ENCODE results near the gene ERCC6. TPM values are rescaled to one million over a fixed set of nuclear protein-coding genes. Genes with fewer than 3 reads are reported as not detected.

Gene ERCC6
- polyA plus RNA-seq, 1 of the 3 experiments (the other 2 are of a cell fraction): 4.5 TPM

- DNase-seq: no peak
Measured at GRCh38 chr10:49478819-49479218, 60.1 kb downstream of the ERCC6 start.

More at GRCh38 chr10:49478819-49479218, 60.1 kb downstream of the ERCC6 start:
- TF ChIP-seq REST (IDR thresholded peaks at IDR 0.05; ENCODE audit: low read depth, low read length): no peak
- TF ChIP-seq ELF1 (IDR thresholded peaks at IDR 0.05): no peak
- TF ChIP-seq GABPA (IDR thresholded peaks at IDR 0.05; ENCODE audit: low read depth): no peak
- no peak for TF ChIP-seq NFIC (IDR thresholded peaks at IDR 0.05; ENCODE audit: borderline replicate concordance)
- TF ChIP-seq PBX3 (IDR thresholded peaks at IDR 0.05): no peak
- no peak for TF ChIP-seq ZBTB33 (IDR thresholded peaks at IDR 0.05; ENCODE audit: borderline replicate concordance, low read depth)
- no peak for TF ChIP-seq NRF1 (IDR thresholded peaks at IDR 0.05; ENCODE audit: low read depth, low read length)
- TF ChIP-seq TEAD4 (IDR thresholded peaks at IDR 0.05; ENCODE audit: borderline replicate concordance, insufficient read depth): no peak
- no peak for TF ChIP-seq FOSL2 (IDR thresholded peaks at IDR 0.05; ENCODE audit: borderline replicate concordance, low read depth)
- TF ChIP-seq JUND (IDR thresholded peaks at IDR 0.05): no peak
- no peak for TF ChIP-seq IRF3 (IDR thresholded peaks at IDR 0.05; ENCODE audit: low read depth, low read length)
- no peak for TF ChIP-seq RFX5 (IDR thresholded peaks at IDR 0.05; ENCODE audit: low read length)
- TF ChIP-seq POLR2AphosphoS5 (IDR thresholded peaks at IDR 0.05; ENCODE audit: low read depth, low read length): no peak
- no peak for TF ChIP-seq TCF12 (IDR thresholded peaks at IDR 0.05)
- no peak for TF ChIP-seq RAD21 (IDR thresholded peaks at IDR 0.05; ENCODE audit: low read length)
- TF ChIP-seq SMC3 (IDR thresholded peaks at IDR 0.05; ENCODE audit: low read depth, low read length): no peak
- TF ChIP-seq FOXJ3 (CRISPR knock-in tag; IDR thresholded peaks at IDR 0.05): no peak
- TF ChIP-seq TAF1 (IDR thresholded peaks at IDR 0.05; ENCODE audit: borderline replicate concordance, low read depth, low read length): no peak
- no peak for TF ChIP-seq GATA2 (CRISPR knock-in tag; IDR thresholded peaks at IDR 0.05)
- no peak for TF ChIP-seq MAX (IDR thresholded peaks at IDR 0.05; ENCODE audit: low read depth)
- Histone ChIP-seq H3K27ac (ENCODE audit: low read depth in 2 of 2, low read length in 1 of 2) (no peak overlapping the region), H3K36me3 (replicated peaks in 1 of 2; ENCODE audit: control insufficient read depth in 1 of 2, insufficient read depth in 2 of 2, low read length in 1 of 2) (peaks cover 37 to 61% of the 10 kb centered on the region in 2 experiments), H3K79me2 (ENCODE audit: insufficient read depth) (no peaks in the 10 kb centered on the region; the same call in 1 of the 2 replicates), H3K9me2 (no peaks in the 10 kb centered on the region), H3K4me1 (ENCODE audit: control insufficient read depth in 1 of 2, insufficient read depth in 2 of 2, low read depth in 1 of 2, low read length in 1 of 2) (no peaks in the 10 kb centered on the region; a peak in 2 of 4 replicates), H3F3A (replicated peaks; ENCODE audit: insufficient read depth) (no peaks in the 10 kb centered on the region), H3K27me3 (ENCODE audit: insufficient read depth) (no peaks in the 10 kb centered on the region), H3K9ac (no peak overlapping the region), H3K4me3 (ENCODE audit: low read depth in 2 of 2, low read length in 1 of 2) (no peak overlapping the region), H2AFZ (ENCODE audit: low read depth) (no peak overlapping the region), H3K4me2 (no peak overlapping the region), H4K20me1 (ENCODE audit: insufficient read depth) (no peaks in the 10 kb centered on the region), H3K9me3 (no peaks in the 10 kb centered on the region)
- 93% methylated on average over 3 of the region's 3 CpGs for WGBS (ENCODE audit: low lambda C conversion rate)
- POLR2A ChIA-PET: no interaction called here
- CTCF ChIA-PET: interaction anchor here (1.3 to 2.2 kb wide), 2 partner anchors 34 to 72 kb away, joined by 3 to 13 read pairs; no protein-coding TSS in a partner anchor

Measured in SK-N-SH (cell line).